Erythroblast (primary cell): ENCODE results near the gene CACNA1C.

Source experiments
- DNase-seq, 2 experiments: peaks; one replicate each; lab custom pipeline; 2025; lab: John Stamatoyannopoulos, UW
- GATA1 ChIP-seq: IDR thresholded peaks from 2 replicates; pipeline ENCODE4 v1.6.1; 2011; ENCODE audit warnings: low read depth, mild to moderate bottlenecking, control low read depth, low read length, moderate library complexity
- POLR2A ChIP-seq: IDR thresholded peaks from 2 replicates; pipeline ENCODE4 v1.6.1; 2011; ENCODE audit warnings: mild to moderate bottlenecking, low read length

CACNA1C gene

DNA sequence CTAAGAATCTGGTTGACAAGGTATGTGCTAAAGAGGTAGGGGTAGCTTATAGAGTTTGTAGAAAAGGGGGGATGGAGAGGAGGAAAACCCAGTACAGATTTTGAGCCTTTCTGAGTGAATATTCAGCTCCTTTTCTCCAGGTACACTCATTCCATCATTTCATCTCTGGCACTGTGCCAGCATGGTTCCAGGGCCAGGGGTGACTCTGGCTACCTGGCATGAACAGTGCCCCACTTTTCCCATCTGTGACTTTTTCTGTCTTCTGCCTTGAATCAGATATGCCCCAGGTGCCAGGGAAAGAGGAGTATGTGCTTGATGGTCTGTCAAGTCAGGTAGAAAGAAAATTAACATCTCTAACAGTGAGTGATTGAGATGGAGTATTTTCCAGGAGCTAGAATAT is 175.7 kb downstream of the CACNA1C start:
- TF ChIP-seq GATA1 (no peak), POLR2A (no peak)
- DNase-seq, result no peak

DNA sequence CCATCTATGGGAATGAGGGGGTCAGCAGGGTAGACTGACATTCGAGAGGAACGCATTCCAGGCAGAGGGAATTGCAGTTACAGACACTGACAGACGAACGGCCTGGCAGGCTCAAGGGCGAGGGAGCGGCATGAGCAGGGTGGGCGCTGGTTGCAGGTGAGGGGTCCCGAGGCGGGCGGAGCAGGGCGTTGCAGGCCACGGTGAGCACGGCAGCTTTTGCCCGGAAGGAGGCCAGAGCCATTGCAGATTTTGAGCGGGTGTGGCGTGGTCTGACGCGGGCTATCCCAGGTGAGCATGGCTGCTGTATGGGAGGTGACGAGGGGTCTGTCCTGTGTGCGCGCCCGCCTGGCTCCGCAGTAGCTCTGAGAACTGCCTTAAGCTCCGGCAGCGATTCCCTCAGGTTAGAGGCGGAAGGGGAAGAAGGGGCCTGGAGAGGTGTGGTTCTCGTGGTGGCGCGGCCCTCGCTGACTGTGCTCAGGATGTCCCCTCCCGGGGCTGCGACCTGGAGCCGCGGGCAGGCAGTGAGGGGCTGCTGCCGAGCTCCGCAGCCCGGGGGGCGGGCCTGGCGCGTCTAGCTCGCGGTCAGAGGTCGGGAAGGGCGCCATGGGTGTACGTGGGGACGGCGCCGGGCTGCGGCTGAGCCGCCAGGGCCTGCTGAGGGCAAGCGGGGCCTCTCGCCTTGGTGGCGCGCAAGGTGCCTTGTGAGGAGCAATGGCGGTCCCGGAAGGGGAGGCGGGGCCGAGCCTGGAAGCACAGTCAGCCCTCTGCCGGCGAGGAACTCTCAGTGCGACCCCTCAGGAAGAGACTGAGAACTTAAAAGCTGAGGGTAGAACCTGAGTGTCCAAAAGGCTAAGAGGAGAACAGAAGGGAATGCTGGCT is 177.1 kb downstream of the CACNA1C start:
- TF ChIP-seq GATA1, result no peak
- no peak for TF ChIP-seq POLR2A
- DNase-seq, result no peak

DNA sequence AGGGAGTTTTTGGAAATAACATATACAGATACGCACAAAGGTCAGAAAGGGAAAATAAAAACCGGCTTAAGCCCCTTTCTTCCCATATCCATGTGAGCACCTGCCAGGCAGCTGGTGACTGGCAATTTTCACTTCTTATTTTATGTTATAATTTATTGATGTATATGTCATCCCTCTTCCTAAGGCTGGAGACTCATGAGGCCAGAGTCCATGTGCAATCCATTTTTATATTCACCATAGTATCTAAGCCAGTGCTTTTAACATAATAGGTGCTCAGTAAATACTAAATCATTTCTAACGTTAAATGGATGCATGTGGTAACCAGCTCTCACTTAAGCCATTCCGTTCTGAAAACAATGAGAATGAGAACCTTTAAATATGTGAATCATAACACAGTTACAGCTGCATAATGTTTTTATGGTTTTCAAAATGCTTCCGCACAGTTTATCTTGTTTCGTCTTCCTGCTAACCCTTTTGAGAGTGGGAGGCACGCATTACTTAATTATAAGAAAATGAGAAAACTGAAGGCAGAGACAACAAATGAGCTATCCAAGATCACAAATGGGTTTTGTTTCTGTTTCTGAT is 178.3 kb downstream of the CACNA1C start:
- no peak for TF ChIP-seq POLR2A
- no peak for TF ChIP-seq GATA1
- DNase-seq, result no peak

DNA sequence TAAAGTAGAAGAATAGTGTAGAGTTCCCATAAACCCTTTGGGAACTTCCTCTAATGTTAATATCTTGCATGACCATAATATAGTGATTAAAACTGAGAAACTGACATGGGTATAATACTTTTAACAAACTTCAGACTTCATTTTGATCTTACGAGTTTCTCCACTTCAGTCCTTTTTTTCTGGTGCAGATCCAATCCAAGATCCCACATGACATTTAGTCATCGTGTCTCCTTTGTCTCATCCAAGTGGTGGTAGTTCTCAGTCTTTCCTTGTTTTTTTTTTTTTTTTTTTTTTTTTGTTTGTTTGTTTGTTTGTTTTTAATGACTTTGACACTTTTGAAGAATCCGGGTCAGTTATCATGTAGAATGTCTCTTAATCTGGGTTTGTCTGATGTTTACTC is 179.2 kb downstream of the CACNA1C start:
- TF ChIP-seq GATA1, result no peak
- TF ChIP-seq POLR2A, result no peak
- no peak for DNase-seq

DNA sequence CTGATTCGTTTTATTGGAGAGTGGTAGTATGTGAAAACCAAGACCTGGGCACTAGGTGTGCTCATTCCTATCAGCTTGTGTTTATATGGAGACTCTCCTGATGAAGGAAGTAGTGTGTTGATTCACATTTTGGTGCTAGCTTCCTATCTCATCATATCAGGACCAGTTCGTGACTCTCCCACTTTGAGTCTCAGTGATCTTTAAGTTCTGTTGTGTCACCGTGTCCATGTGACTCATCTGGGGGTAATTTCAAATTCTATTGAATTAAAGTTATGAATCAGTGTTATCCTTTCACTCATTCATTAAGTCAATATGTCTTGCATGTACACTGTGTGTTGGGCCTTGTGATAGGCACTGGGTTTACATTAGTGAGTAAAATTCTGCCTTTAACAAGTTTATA is 180.2 kb downstream of the CACNA1C start:
- TF ChIP-seq GATA1 (no peak), POLR2A (no peak)
- no peak for DNase-seq

DNA sequence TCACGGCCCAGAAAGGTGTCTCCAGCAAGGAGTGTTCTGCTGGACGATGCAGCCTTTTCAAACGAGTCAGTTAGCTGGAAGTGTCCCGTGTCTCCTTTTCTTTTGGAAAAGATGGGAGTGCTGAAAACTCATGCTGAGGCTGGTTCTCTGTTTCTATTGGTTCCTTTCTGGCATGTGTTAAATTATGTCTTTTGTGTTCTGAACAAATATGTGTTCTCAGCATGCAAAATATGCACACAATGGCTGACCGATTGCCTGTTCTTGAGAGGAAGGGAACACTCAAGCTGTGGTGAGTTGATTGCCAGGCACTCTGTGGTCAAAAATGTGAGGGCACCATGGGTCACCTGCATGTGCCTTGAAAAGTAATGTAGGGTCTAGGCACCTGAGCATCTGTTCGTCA is 181.3 kb downstream of the CACNA1C start:
- no peak for DNase-seq
- TF ChIP-seq POLR2A (no peak), GATA1 (no peak)

DNA sequence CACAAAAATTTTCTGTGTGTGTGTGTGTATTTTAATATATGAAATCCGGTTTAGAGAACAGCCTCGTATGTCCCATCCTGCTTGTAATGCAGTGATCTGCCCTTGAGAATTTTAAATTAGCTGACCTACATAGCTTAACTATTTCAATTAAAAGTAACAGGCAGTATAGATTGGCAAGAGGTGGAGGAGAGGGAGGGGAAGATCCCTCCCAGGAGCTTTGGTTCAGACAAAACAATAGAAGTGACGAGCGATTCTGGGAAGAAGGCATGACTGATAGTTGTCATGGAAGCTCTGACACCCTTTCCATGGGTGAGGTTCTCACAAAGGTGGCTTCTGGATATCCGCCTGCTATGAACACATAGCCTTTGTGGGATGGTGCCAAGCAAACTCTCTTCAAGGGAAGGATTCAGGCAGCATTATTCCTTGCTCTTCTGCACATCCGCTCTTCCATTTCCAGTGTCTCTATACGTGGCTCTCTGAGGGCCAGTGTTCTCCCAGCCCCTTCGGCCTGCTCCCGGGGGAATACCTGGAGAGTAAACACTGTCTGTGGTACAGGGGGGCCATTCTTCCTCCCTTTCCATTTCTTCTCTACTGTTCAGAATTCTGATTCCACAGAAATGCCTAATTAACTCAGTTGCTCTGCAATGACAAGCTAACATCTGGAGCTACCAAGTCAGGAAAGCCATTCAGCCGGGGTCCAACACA is 182.0 kb downstream of the CACNA1C start:
- no peak for TF ChIP-seq POLR2A
- TF ChIP-seq GATA1, result no peak
- DNase-seq, result no peak

DNA sequence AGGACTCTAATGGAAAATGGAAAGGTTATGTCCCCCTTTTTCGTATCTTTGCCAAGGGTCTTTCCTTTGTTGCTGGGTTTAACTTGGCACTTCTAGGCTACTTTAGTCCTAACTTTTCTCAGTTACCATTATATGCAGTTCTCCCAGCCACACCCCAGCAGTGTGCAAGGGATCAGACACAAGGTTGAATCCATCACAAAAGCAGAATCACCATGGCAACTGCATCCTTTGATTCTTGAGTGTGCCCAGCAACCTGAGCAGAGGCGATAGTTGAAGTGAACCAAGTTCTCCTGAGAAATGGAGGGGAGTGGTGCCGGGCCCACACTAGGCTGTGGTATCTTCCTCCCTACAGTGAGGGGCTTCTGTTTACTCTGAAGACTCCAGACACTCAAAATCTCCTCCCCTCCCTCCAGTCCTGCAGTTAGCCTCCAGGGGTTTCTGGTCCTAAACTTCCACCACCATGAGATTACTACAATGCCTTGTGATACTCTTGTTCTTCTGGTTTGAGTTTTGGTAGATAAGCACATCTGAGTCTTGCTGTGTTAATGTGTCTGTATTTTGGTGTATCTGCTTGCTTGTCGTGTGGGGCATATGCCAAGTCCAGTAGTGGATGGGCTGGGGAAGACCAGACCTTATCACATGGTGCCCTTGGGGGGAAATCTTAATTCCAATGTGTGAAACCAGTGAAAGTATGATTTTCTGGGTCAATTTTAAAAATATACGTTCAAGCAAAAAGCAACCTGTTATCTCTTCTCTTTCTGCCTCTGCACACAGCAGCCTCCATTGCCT is 183.9 kb downstream of the CACNA1C start:
- no peak for DNase-seq
- no peak for TF ChIP-seq GATA1
- no peak for TF ChIP-seq POLR2A

DNA sequence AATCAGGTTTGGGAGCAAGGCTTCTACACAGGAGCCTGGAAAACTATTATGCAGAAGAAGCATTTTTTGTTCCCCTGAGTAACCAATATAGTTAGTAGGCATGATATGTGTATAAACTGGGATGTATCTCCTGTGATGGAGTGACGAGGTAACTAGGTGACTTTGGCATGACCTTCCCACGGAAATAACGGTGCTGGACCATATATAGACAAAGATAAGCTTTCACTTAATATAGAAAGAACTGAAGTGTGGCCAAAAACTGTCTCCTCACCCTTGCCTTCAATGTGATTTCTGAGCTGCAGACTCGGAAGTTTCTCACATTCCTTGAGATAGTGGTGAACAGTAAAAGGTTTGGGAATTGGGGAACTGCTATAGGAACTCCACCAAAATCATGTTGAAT is 185.3 kb downstream of the CACNA1C start:
- DNase-seq, result no peak
- TF ChIP-seq GATA1, result no peak

DNA sequence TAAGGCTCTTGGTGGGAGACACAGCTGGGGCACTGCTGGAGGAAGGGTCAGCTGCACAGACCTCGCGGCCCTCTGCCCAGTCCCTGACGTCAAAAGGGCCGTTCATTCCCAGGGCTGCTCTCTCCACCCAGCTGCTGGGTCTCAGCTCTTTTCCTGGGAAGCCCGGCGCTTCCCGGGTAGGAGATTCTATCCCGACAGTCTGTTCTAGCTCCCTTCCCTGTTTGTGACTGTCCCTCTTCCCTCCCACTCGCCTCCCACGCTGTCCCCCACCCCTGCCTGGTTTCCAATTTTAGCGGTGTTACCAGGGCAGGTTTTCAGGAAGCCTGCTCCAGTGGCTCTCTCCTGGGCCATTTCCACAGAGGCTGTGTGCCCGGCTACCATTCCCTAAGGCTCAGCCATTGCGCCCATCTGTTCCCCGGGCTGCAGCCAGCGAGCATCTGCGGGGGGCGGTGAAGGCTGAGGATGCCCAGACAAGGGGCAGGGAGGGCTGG is 186.6 kb downstream of the CACNA1C start:
- no peak for TF ChIP-seq GATA1
- TF ChIP-seq POLR2A, result no peak
- no peak for DNase-seq

DNA sequence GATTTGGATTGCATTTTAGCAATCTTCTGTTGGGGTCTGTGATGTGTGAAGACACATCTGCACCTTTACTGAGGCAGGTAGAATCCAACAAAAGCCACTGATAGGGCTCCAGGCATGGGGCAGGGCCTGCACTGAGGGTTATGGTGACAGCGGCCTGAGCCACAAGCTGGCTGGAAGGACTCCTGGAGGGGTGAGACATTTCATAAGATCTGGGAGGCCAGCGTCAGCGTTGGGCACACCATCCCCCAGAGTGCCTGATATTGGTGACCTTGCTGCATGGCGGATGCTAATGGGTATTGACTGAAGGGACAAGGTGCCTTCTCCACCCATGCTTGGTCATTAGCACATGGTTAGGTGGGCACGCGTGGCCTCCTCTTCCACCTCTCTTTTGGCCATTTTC is 187.6 kb downstream of the CACNA1C start:
- TF ChIP-seq POLR2A (no peak), GATA1 (no peak)
- DNase-seq, result no peak

DNA sequence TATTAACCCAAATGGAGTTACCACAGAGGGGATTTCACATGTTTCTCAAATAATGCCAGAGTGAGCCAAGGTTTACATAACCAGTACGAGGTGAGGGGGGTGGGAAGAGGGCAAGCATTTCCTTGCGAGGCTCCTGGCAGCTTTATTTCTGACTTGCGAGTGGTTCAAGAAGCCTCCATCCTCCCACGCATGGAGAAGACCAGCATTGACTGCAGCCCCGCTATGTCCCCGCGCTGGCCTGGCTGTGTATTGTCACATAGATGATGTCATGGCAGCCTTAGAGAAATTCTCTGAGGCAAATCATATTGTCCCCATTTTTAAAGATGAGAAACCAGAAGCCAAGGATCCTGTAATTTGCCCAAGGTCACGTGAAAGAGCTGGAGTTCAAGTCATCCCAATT is 188.2 kb downstream of the CACNA1C start:
- DNase-seq, result no peak

DNA sequence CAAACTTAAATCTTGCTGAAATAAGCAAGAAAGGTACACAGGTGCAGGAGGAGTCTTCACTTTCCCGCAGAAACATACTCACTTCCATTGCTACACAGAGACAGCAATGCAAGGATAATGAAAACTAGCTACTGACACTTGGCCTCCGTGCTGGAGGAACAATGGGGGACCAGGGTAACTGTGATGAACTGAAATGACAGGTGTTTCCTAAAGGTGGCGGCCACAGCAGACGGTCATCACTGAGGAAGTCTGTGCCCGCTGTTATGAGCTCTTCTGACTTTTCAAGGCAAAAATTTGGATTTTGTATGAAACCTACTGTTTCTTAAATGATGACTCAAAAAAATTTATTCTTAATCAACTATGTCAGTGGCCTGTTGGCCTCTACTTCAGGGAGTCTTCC is 189.4 kb downstream of the CACNA1C start:
- DNase-seq, result no peak
- no peak for TF ChIP-seq POLR2A
- TF ChIP-seq GATA1, result no peak

More for the DNA sequence above, 188.2 kb downstream of the CACNA1C start:
- TF ChIP-seq POLR2A (no peak), GATA1 (no peak)
